Muscle of leg (tissue), 16 donors: Measurements from ENCODE around the gene XPNPEP3. TPM values are rescaled to one million over a fixed set of nuclear protein-coding genes. Genes with fewer than 3 reads are reported as not detected.
A peak's percentile ranks its signal among the peaks of the same experiment; 100 is the strongest.

Experiments
- DNase-seq: peaks from one replicate; pipeline ENCODE4 v3.0.0; 2013
- H3K27ac ChIP-seq: one replicate; pipeline ENCODE4 v1.5.1; 2013; ENCODE audit warnings: mild to moderate bottlenecking, low read length, control low read depth
- H3K27me3 ChIP-seq: one replicate; pipeline ENCODE4 v1.6.1; 2013; ENCODE audit warnings: low read length; ENCODE audit not compliant: control insufficient read depth, insufficient read depth
- H3K36me3 ChIP-seq: one replicate; pipeline ENCODE4 v1.6.1; 2013; ENCODE audit warnings: low read length; ENCODE audit not compliant: control insufficient read depth, insufficient read depth
- H3K4me1 ChIP-seq: one replicate; pipeline ENCODE4 v1.6.1; 2013; ENCODE audit warnings: low read length; ENCODE audit not compliant: control insufficient read depth, insufficient read depth
- H3K4me3 ChIP-seq: one replicate; pipeline ENCODE4 v1.5.1; 2013; ENCODE audit warnings: low read length, control low read depth
- H3K9me3 ChIP-seq: replicated peaks from 2 replicates; pipeline ENCODE4 v1.6.1; 2013; ENCODE audit warnings: low read depth, low read length; ENCODE audit not compliant: control insufficient read depth
- WGBS: methylation state at CpG from one replicate; pipeline ENCODE4 v1.1.5; 2013; ENCODE audit warnings: missing lambda C conversion rate; ENCODE audit not compliant: insufficient coverage; 5-methylcytosine and 5-hydroxymethylcytosine counted together
- long read RNA-seq, 11 donors: transcript quantifications; one replicate each; lab custom pipeline, GENCODE V29; 2026
- polyA plus RNA-seq, 8 donors: library from polyadenylated mRNA; unstranded; fragments of 120-200 nt; gene quantifications; one replicate each; pipeline versions ENCODE4 v1.2.1 to v1.2.3, GENCODE V29; 2013; ENCODE audit warnings: inconsistent platforms in 1 of 8, low replicate concordance in 1 of 8; ENCODE audit not compliant: insufficient read length in 8 of 8, insufficient read depth in 1 of 8
- total RNA-seq: library from RNA; stranded (reverse); fragments of 120-200 nt; gene quantifications from one replicate; pipeline ENCODE4 v1.2.4, GENCODE V29; 2013

Gene XPNPEP3
- 8.2 TPM for total RNA-seq
- polyA plus RNA-seq: 10 to 100 TPM in 5 of 8 donors, 1 to 10 TPM in 3; 7.8 to 12.8 (median 10.1) TPM
- long read RNA-seq, donor 1, partial matches to known transcripts: 0 of 1 reads
- long read RNA-seq, donor 1, other reads (novel, unspliced or antisense): 0 of 1 reads
- long read RNA-seq, donor 2: 0 reads
- long read RNA-seq, donor 3, full-length matches to known transcripts: 4 of 4 reads
- long read RNA-seq, donor 3, partial matches to known transcripts: 0 of 4 reads
- long read RNA-seq, donor 3, other reads (novel, unspliced or antisense): 0 of 4 reads
- long read RNA-seq, donor 4: 0 reads
- long read RNA-seq, donor 5, transcript XPNPEP3-205 (3 exons, 1,418 nt): major isoform, 6 of 6 reads
- long read RNA-seq, donor 5, partial matches to known transcripts: 0 of 6 reads
- long read RNA-seq, donor 5, other reads (novel, unspliced or antisense): 0 of 6 reads
- long read RNA-seq, donor 6, full-length matches to known transcripts: 2 of 7 reads
- long read RNA-seq, donor 6, partial matches to known transcripts: 0 of 7 reads
- long read RNA-seq, donor 6, other reads (novel, unspliced or antisense): 5 of 7 reads
- long read RNA-seq, donor 7, full-length matches to known transcripts: 1 of 1 reads
- long read RNA-seq, donor 7, partial matches to known transcripts: 0 of 1 reads
- long read RNA-seq, donor 7, other reads (novel, unspliced or antisense): 0 of 1 reads
- long read RNA-seq, donor 8: 0 reads
- long read RNA-seq, donor 9, full-length matches to known transcripts: 3 of 3 reads
- long read RNA-seq, donor 9, partial matches to known transcripts: 0 of 3 reads
- long read RNA-seq, donor 9, other reads (novel, unspliced or antisense): 0 of 3 reads
- long read RNA-seq, donor 10: 0 reads
- long read RNA-seq, donor 11, partial matches to known transcripts: 0 of 3 reads
- long read RNA-seq, donor 11, other reads (novel, unspliced or antisense): 0 of 3 reads

DNA sequence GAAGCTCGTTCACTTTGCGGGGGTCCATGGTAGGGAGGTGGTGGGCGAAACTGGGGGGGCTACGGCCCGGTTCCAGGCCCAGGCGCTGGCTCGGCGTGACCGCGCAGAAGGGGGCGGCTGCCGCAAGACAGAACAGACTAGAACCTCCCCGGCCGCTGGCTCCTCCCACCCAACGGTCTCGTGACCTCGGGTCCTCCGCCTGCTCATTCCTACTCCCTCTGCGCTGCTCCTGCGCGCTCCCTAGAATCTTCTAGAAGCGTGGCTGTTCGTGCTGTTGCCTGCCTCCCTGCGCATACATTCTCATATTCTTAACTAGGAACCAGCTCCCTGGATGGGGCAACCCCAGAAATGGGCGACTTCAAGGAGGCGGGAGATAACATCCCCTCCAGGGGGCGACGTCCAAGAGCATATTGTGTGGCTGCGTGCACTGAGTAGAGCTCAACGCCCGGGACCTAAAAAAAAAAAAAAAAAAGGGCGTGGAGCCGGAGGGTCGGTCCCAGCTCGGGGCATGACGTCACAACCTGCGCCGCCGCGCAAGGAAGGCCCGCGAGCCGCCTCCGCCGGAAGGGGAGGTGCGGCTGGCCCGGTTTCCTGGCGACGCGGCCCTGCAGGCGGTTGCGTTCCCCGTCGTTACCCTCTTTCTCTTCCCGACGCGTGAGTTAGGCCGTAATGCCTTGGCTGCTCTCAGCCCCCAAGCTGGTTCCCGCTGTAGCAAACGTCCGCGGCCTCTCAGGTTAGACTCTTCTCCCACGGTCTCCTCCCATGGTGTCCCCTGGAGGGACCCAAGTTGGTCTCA lies at the start of gene XPNPEP3, which contains the start of gene ST13:
XPNPEP3 (plus strand) TSS at position 636 of the 796 bp plus-strand sequence; CDS start at position 670, 34 bp downstream.
ST13 (minus strand) TSS at position 127 of the 796 bp plus-strand sequence; CDS start at position 28, 99 bp downstream.
- Histone ChIP-seq H3K4me3 (peak within 1 kb of the TSS; percentile 79), H3K27ac (peak within 1 kb of the TSS; percentile 99), H3K9me3 (no peaks in the 10 kb centered on the region), H3K36me3 (no peaks in the 10 kb centered on the region), H3K4me1 (peaks cover 14% of the 10 kb centered on the region), H3K27me3 (no peaks in the 10 kb centered on the region)
- under 1% methylated on average over 58 of the region's 63 CpGs for WGBS
- DNase-seq: peak; percentile 99

DNA sequence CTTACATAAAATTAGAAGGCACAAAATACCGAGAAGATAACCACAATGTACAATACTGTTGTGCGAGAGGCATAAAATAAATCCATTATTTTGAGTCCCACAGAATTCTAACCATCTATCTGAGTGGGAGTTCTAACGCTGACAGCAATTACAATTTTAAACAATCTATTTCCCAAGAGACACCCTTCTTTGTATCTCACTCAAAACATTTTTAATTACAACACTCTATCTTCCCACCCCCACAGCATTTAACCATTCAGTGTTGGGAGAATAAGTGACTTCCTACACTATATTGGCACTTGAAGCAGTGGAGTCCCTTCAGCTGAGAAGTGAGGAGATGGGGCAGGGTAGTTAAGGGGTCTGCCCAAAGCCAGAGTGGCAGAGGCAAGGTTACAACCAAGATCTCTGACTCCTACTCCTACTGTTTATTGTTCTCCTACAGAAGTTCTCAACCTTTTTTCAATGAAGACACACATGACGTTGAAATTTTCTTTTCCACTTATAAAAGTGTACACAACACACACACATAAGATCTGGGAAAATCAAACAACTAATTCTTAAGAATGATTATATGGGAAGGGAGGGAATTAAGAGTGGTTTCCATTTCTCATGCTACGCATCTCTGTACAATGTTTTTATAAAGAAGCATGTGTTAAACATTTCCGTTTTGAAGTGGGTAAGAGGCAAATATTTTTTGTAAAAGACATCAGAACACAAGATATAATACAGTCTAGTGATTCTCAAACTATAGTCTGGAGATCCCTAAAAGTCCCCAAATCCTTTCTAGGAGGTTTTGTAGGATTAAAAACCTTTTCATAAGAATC lies 48.7 kb upstream of the XPNPEP3 start:
- H3K36me3 ChIP-seq: peaks cover 2% of the 10 kb centered on the region
- WGBS: 80% methylated on average over 1 of the region's 6 CpGs
- no peak overlapping the region for H3K27ac ChIP-seq
- no peaks in the 10 kb centered on the region for H3K9me3 ChIP-seq
- H3K27me3 ChIP-seq: no peaks in the 10 kb centered on the region
- no peak for DNase-seq
- H3K4me3 ChIP-seq: no peak overlapping the region
- no peaks in the 10 kb centered on the region for H3K4me1 ChIP-seq

DNA sequence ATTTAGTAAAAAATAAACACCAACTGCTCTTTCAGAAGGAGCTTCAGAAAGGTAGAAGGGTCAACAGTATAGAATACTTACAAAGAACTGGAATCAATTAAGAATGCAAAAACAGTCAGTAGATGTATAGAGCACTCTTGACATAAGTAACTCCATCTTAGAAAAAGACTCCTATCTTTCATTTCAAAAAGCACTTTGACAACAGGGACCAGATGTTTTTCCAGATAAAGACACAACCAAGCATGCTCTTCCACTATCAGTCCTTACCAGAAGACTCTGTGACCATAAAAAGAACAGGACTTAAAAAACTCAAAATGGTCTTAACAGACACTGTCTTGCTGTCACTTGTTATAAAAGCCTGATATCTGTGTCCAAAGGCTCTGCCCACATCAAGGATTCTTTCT lies 43.0 kb upstream of the XPNPEP3 start:
- no peaks in the 10 kb centered on the region for H3K27me3 ChIP-seq
- no peak for DNase-seq

DNA sequence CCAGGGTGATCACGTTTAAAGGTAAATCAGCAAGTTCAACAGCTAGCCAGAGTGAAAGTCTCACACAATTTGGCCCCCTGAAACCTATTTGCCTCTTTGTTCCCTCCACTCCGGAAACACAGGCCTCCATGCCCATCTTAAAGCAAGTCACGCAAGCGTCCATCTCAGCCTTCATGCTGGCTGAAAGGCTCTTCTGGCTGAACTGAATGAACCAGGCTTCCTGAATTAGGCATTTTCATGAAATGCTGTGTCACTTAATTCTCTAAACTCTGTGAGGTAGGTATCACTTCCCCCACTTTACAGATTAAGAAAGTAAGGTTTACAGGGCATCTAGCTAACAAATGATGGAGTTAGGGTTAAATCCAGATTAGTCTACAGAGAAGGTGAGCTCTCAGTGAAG lies 39.2 kb upstream of the XPNPEP3 start:
- WGBS: 94% methylated on average over 4 of the region's 4 CpGs
- Histone ChIP-seq H3K4me3 (no peak overlapping the region), H3K27ac (no peak overlapping the region), H3K27me3 (no peaks in the 10 kb centered on the region), H3K4me1 (peaks cover 15% of the 10 kb centered on the region), H3K9me3 (no peaks in the 10 kb centered on the region), H3K36me3 (peaks cover 2% of the 10 kb centered on the region)
- no peak for DNase-seq

More for the DNA sequence above, 43.0 kb upstream of the XPNPEP3 start:
- Histone ChIP-seq H3K4me1 (peaks cover 10% of the 10 kb centered on the region), H3K4me3 (no peak overlapping the region), H3K27ac (no peak overlapping the region), H3K36me3 (peaks cover 2% of the 10 kb centered on the region), H3K9me3 (no peaks in the 10 kb centered on the region)

DNA sequence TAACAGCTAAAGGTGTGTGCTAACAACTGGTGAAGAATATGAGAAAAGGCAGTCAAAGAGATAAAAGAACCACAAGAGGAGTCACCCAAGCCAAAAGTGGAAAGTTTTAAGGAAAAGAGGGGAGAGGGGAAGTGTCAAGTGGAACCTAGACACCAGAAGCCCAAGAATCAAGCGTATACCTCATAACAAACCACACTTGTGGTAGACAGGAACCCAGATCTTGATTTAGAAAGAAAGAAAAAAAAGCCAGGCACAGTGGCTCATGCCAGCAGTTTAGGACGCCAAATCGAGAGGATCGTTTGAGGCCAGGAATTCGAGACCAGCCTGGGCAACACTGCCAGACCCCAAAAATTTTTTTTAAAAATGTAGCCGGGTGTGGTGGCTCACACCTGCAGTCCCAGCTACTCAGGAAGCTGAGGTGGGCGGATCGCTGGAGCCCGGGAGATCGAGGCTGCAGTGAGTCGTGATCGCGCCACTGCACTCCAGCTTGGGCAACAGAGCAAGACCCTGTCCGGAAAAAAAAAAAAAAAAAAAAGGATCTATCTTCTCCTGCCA lies 38.7 kb upstream of the XPNPEP3 start:
- peaks cover 4% of the 10 kb centered on the region for H3K36me3 ChIP-seq
- no peaks in the 10 kb centered on the region for H3K9me3 ChIP-seq
- no peak for DNase-seq
- H3K27me3 ChIP-seq: no peaks in the 10 kb centered on the region
- 27% methylated on average over 8 of the region's 14 CpGs for WGBS
- H3K27ac ChIP-seq: no peak overlapping the region
- H3K4me3 ChIP-seq: peak overlapping the region; percentile 100
- peaks cover 15% of the 10 kb centered on the region for H3K4me1 ChIP-seq

DNA sequence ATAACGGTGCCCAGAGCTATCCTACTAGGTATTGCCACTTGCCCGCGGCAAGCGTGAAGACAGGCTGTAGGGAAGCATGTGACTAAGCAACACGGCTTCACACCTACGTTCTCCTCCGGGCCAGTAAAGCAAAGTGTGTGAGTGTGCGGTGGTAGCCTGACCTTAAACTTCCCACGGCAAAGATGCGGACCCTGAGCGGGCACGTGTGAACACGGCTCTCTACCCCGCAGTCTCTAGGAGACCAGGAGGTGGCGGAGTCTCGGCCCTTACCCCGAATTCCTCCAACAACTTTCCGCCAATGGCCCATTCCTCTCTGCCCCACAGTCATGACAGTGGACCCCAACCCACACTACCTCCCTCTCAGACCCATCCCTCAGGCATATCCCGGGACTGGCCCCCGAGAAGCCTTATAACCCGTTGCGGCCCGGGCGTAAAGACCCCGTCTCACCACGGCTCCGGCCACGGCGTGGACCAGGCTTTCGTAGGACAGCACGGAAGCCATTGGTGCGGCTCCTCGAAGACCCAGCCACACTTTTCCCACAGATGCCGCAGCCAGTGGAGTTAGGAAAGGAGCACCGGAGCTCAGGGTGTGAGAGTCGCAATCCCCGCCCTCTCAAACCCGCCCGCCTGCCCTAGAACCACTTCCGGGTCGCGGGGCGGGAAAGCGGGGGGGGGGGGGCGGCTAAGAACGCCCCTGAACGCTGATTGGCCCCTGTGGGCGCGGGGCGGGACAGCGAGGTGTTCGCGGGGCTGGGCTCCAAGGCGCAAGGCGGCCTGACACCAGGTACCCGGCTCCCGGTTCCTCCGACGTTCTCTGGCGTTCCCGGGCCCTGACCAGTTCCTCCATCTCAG lies 38.0 kb upstream of the XPNPEP3 start, which contains the start of gene SLC25A17:
SLC25A17 (minus strand) TSS at position 600 of the 852 bp plus-strand sequence; CDS start at position 502, 98 bp downstream.
- under 1% methylated on average over 44 of the region's 61 CpGs for WGBS
- Histone ChIP-seq H3K27ac (peak within 1 kb of the TSS; percentile 90), H3K9me3 (no peaks in the 10 kb centered on the region), H3K27me3 (no peaks in the 10 kb centered on the region), H3K36me3 (peaks cover 10% of the 10 kb centered on the region), H3K4me3 (peak within 1 kb of the TSS; percentile 100), H3K4me1 (peaks cover 15% of the 10 kb centered on the region)
- peak; percentile 94 for DNase-seq

DNA sequence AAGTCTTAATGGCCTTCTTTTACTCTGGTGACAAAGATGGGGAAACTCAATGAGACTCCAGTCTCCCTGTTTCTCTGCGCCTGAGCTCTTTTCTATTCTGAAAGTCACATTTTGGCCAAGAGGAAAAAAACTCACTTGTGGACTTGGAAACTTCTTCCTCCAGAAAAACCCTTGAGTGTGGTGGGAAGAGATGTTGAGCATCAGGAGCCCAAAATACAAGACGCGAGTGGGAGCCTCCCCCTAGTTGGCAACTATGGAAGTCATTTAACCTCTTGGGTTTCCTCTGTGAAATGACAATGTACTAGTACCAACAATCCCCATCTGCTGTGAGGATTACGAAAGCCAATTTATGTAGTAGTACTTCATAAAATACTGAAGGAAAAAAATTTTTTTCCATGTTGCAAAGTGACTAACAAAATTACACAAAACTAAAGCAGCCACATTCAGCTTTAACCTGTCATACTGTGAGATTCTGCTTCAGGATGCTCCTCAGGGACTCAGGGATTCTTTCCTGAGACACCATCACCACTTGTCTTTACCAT lies 37.3 kb upstream of the XPNPEP3 start:
- no peak for DNase-seq

DNA sequence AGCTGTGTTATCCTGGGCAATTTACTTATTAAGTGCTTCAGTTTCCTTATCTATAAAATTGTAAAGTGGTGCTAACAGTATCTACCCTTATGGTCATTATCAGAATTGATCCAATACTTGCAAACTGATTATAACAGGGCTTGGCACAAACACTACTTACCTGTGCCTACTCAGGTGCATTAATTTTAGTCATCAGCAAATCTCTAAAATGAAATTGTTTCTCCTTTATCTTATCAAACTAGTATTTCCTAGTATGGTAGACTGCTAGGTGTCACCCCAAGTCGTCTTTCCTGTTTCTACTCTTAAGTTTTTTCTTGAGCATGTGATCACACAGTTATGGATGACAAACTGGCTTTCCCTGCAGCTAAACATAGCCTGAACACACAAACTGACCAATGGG lies 33.5 kb upstream of the XPNPEP3 start:
- no peaks in the 10 kb centered on the region for H3K27me3 ChIP-seq
- no peak overlapping the region for H3K27ac ChIP-seq
- peaks cover 8% of the 10 kb centered on the region for H3K4me1 ChIP-seq
- no peak for DNase-seq
- H3K9me3 ChIP-seq: no peaks in the 10 kb centered on the region
- no peak overlapping the region for H3K4me3 ChIP-seq
- WGBS: no CpG with 5 or more reads among the region's 1 CpG
- peaks cover 15% of the 10 kb centered on the region for H3K36me3 ChIP-seq

More for the DNA sequence above, 37.3 kb upstream of the XPNPEP3 start:
- Histone ChIP-seq H3K9me3 (no peaks in the 10 kb centered on the region), H3K4me1 (peaks cover 15% of the 10 kb centered on the region), H3K27me3 (no peaks in the 10 kb centered on the region), H3K4me3 (peak overlapping the region; percentile 100), H3K27ac (peak overlapping the region; percentile 39), H3K36me3 (peaks cover 13% of the 10 kb centered on the region)
- WGBS: 0% methylated on average over 1 of the region's 4 CpGs
